HG02852 (cell line): ENCODE results near the gene ATP4A.

ENCODE experiments used
- ATAC-seq: cut with Tn5 transposase; IDR thresholded peaks from one replicate; pipeline ENCODE4 v1.9.1; 2021; ENCODE audit warnings: mild to moderate bottlenecking, moderate library complexity; ENCODE audit not compliant: unreplicated experiment

The ATP4A gene

DNA sequence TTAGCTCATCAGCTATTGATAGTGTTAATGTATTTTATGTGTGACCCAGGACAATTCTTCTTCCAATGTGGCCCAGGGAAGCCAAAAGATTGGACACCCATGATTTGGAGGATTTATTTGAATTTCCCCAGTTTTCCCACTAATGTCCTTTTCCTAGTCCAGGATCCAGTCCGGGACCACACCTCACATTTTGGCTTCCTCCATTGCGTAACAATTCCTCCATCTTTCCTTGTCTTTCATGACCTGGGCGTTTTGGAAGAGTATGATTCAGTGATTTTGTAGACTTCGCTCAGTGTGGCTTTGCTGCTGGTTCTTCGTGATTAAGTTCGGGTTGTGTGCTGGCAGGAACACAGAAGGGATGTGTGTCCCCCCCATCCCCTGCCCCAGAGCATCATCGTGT lies 3.3 kb upstream of the ATP4A start:
- no peak for ATAC-seq

DNA sequence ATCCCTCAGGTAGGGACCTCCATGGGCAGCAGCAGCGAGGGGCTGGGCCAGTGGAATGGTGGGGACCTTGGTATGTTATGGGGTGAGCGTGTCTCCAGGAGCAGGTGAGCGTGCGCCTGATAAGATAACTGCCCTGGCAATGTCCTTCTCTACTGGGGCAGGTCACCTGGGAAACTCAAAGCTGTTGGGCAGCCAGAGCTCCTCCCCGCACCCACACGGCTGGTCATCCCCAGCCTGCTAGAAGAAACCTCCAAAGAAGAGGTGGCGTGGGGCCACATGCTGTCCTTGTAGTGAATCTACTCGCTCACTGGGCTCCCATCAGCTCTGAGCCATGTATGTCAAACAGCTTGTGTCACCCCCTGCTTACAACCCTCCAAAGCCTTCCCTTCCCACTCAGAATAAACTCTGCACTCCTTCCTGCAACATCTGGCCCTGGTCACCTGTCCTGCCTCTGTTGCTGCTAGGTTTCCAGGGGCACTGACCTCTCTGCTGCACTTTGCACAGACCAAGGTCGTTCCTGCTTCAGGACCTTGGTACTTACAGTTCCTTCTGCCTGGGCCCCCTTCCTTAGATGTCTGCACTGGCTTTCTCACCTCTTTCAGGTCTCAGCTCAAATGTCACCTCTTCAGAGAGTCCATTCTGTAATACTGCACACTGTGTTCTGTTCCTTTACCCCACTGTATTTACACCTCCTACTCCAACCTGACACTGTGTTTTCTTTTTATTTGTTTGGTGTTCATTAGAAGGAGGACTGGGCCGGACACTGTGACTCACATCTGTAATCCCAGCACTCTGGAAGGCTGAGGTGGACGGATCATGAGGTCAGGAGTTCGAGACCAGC lies 1.8 kb upstream of the ATP4A start:
- ATAC-seq, result no peak

GRCh38 chr19:35562776-35563175 lies 682 bp downstream of the ATP4A start:
- ATAC-seq, result no peak

DNA sequence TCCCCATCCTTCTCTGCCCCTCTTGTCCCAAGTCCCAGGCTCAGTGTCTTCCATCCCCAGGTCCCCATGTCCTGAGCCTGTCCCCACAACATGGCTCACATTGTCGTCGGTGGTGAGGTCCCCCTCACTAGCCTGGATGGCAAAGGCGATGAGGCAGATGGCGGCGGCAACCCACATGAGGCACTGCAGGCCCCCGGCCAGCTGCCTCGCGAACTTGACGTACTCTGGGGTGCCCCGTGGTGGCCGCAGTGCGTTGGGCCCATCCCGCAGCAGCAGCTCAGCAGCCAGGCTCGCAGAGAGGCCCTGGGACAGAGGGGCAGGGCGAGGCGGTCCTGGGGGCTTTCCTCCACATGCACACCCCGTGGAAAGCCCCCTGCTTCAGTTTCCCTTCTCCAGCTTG lies 1.1 kb downstream of the ATP4A start:
- no peak for ATAC-seq

- ATAC-seq, result no peak
Observed at GRCh38 chr19:35561436-35561835, 2.0 kb downstream of the ATP4A start.

GRCh38 chr19:35560677-35561076 lies 2.8 kb downstream of the ATP4A start:
- no peak for ATAC-seq

- ATAC-seq, result no peak
Observed at GRCh38 chr19:35560271-35560670, 3.2 kb downstream of the ATP4A start.

DNA sequence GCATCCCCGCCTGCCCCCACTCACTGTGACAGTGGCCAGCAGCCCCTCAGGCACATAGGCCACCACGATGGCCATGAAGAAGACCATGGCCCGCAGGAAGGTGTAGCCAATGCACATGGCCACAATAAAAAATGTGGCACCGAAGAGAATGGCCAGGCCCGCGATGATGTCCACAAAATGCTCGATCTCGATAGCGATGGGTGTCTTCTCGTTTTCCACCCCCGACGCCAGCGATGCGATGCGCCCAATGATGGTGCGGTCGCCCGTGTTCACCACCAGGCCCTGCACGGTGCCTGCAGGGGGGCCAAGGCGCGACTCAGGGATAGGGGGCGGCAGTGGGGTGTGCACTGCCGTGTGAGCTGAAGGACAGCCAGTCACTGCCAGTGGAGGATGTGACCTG lies 3.7 kb downstream of the ATP4A start:
- no peak for ATAC-seq

DNA sequence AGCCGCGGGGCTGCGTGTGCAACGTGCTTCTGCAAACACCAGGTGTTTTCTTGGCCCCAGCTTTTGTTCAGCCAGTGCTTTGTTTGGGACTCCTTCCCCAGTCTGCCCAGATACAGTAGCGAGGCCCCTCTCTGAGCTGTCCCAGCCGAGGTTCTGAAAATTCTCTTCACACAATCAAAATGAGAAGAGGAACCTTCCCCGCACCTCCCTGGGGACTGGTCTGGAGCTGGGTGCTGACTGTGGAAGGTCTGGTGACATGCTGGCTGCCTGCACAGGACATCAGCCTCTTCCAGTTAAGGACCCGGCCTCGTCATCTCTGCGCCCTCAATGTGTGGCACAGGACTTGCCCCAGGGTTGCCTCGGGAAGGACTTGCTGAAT lies 4.2 kb downstream of the ATP4A start:
- ATAC-seq, result no peak

GRCh38 chr19:35558400-35559280 lies 4.8 kb downstream of the ATP4A start:
- ATAC-seq, result no peak

DNA sequence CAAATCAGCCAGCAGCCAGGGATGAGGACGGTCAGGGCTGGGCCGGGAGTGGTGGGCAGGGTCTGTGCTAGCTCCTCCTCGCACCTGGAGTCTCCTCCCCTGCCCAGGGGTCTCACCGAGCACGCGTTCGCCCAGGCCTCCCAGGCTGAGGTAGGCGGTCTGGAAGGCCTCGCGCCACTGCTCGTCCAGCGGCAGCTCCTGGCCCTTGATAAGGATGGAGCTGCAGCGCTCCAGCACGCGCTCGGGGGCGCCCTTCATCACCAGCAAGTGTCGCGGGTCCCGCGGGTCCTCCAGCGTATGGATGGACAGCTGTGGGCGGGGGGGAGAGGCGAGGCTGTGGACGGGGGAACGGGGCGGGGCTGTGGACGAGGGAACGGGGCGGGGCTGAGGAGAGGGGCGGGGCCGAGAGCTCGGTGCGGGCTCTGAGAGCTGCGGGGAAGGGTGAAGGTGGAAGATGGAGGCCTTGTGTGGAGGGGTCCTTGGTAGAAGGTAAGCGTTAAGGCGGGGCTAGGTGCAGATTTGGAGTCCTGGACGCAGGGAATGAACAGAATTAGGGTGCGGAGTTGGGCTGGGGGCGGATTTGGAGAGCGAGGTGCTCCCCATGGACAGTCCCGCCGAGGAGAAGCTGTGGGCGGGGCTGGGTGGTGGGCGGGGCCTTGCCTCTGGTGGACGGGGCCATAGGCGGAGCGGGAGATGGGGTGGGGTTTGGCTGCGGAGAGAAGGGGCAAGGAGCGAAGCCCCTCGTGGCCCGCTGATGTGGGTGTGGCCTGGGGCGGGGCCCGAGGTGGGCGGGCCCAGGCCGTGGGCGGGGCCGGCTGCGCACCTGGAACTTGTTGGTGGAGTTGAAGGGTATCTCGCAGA lies 5.7 kb downstream of the ATP4A start:
- no peak for ATAC-seq

DNA sequence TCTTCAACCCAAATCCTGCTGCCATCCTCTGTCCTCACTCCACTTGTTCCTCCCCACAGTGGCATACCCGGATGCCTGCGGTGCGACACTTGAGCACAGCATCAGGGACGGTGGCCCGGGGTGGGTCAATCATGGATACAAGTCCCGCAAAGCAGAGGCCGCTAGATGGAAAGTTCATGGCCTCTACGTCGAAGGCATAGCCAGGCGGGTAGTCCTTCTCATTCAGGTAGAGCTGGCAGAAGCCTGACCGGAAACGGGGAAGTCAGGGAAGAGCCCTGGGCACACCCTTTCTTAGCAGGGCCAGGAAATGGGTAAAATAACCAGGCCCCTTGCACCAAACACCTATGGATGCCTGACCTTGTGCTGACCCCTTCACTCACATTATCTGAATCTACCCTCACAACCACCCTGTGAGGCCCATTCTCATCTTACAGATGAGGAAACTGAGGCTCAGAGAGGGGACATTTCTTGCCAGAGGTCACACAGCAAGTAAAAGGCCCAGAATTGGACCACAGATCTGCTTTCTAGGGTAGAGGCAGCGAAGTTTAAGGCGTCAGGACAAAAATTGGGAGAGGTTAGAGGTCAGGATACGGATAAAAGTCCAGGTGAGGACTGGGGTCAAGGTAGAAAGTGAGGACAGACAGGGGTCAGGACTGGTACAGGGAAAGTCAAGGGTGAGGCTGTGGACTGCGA lies 6.5 kb downstream of the ATP4A start:
- no peak for ATAC-seq

DNA sequence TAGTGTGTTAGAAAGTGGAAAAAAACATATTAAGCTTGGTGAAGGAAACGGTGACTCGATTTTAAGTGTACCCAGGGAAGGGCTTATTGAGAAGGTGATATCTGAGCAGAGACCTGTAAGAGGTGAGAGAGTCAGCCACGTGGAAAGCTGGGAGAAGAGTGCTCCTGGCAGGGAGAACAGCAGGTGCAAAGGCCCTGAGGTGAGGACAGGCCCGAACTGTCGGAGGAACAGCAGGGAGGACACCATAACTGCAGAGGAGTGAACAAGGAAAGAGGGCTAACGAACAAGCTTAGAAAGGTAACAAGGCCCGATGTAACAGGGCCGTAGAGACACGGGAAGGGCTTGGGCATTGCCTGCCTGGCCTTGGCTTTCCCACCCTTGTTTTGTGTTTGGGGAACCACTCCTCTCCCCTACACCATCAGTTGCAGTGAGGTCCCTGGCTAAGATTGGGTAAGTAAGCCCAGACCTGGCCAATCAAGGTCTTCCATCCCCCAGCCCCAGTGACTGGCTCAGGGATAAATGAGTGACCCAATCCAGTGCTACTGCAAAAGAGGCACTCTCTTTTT lies 7.3 kb downstream of the ATP4A start:
- no peak for ATAC-seq

GRCh38 chr19:35555301-35556005 lies 8.0 kb downstream of the ATP4A start:
- ATAC-seq, result no peak

DNA sequence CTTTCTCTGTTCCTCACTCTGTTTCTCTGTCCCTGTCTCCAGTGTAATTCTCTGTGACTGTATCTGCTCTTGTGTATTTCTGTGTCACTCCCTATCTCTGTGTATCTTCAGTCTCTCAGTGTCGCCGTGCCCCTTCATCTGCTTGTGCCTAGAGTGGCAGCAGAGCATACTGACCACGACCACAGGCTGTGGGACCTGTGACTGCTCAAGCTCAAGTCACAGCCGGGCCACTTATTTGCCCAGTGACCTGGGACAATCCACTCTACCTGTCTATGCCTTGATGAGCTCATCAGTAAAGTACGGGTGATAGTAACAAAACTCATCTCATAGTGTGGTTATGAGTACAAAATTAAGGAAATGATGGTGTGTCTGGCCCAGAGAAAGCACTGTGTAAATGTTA lies 9.4 kb downstream of the ATP4A start:
- no peak for ATAC-seq

GRCh38 chr19:35553385-35554000 lies 10.0 kb downstream of the ATP4A start:
- no peak for ATAC-seq

DNA sequence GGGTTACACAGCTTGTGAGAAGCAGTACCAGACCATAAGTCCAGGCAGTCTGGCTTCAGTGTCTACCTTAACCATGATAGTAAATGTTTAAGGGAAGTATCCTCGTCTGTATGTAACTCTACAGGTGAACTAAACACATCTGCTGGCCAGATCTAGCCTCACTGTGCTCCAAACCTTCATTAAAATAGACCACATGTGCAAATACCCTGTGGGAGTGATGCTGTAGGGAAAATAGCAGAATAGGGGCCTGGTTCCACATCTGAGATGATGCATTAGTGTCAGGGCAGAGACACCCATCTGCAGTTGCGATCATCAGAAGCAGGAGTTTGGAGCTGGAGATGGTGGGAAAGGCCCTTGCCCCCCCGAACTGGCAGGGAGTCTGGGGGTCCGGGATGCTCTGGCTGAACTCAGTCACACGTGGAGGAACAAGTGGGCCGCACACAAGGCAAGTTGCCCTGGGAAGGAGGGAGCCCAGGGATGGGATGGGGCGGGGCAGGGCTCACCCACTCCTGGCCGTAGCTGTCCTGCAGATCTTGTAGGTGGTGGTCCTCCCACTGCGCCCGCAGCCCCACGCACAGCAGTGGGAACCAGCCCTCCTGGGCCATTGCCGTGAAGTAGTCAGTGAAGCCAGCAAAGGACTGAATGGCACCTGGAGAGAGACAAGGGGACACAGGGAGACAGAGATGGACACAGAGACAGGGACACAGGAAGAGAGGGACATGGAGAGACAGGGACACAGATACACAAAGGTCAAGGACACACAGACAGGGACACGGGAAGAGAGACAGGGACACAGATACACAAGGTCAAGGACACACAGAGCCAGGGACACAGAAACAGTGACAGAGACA lies 10.7 kb downstream of the ATP4A start:
- no peak for ATAC-seq

DNA sequence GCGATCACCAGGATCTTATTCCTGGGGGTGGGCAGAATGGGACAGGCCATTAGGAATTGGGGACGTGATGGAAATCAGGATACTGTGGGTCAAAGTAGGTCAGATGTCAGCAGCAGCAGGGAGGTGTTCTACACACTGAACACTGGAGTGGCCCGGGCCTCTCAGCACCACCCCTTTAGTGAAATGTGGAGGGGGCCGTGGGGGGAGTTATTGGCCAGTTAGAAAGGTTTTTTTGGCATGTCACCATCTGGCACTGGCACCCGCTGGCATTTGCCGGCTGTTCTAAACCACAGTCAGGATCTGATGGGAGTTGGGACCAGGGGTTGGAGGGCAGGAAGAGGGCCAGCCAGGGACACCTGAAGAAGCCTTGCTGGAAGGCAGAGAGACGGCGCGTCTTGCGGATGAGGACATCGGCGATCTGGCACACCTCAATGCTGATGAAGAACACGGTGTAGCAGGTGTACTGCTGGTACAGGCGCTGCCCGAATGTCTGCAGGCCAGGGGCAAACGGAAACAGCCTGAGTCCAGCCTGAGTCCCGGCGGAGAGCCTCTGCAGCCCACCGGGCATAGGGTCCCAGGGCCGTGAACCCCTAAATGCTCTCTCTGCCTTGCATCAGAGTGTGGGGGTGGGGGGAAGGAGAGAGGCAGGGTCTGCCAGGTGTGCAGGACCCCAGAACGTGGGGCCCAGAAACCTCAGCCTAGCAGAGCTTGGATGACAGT lies 12.2 kb downstream of the ATP4A start:
- ATAC-seq, result no peak
